ENCODE measurements around the gene CPNE8. TPM values are rescaled to one million over a fixed set of nuclear protein-coding genes. Genes with fewer than 3 reads are reported as not detected.

The CPNE8 gene
- total and polyA plus RNA-seq, 4 donors: 5.8 to 40.2 (median 20.3) TPM

DNA sequence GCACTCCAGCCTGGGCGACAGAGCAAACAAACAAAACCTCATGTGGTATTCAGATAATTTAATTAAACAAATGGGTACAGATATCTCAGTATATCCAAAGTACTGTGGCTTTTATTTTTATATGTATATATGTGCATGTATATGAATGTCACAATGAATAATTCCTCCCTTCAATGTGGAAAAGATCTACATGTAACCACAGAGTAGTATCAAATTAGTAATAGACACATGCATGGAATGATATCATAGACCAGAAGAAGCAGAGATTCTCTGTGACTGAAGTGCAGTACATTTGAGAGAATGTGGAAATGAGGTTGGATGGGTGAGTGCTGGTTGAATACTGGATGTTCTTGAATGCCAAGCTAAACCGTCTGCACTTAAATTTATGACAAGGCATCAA lies 222.9 kb downstream of the CPNE8 start:
- Histone ChIP-seq H3K36me3 (ENCODE audit: control insufficient read depth in 1 of 2, insufficient read depth in 2 of 2, low read length in 1 of 2) (no peaks in the 10 kb centered on the region), H3K4me3 (ENCODE audit: low read length in 2 of 2) (no peak overlapping the region), H3K27ac (ENCODE audit: low read depth in 1 of 2, low read length in 2 of 2) (no peak overlapping the region), H3K27me3 (ENCODE audit: control insufficient read depth in 1 of 2, insufficient read depth in 2 of 2, low read length in 1 of 2) (no peaks in the 10 kb centered on the region), H3K9me3 (ENCODE audit: control insufficient read depth, low read length) (peaks cover 1% of the 10 kb centered on the region), H3K4me1 (ENCODE audit: control insufficient read depth in 1 of 2, insufficient read depth in 2 of 2, low read length in 2 of 2) (no peaks in the 10 kb centered on the region)
- 74 to 75% methylated on average over 2 of the region's 2 CpGs for WGBS, 2 donors
- intact Hi-C loops (cut with DNase I): no loop called here
- ATAC-seq (ENCODE audit: low FRiP score): no peak
- DNase-seq: no peak

DNA sequence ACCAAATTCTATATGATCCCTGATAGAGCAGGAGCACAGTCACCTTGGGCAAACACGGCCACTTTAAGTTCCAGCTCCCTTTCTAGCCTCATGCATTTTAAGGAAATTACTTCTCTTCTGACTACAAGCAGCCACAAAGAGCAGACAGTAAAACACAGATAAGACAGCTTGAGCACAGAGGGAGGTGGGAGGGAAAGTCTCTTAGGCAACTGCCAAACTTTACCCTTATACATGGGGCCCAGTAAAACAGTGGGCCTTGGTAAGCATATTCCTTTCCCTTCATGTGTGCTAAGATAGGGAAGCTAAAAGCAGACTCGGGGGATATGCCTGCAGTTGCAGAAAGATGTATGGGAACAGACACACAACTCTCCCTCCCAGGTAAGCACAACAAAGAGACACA lies 235.9 kb downstream of the CPNE8 start:
- whole genome bisulfite sequencing, 2 donors: 50 to 54% methylated on average over 2 of the region's 2 CpGs
- intact Hi-C loops (cut with DNase I): no loop called here
- no peak overlapping the region for H3K4me3 ChIP-seq (ENCODE audit: low read length in 2 of 2)

GRCh38 chr12:38669081-38669480 lies 236.3 kb downstream of the CPNE8 start:
- Histone ChIP-seq H3K9me3 (ENCODE audit: control insufficient read depth, low read length) (no peaks in the 10 kb centered on the region), H3K36me3 (ENCODE audit: control insufficient read depth in 1 of 2, insufficient read depth in 2 of 2, low read length in 1 of 2) (peaks cover 0 to 3% of the 10 kb centered on the region in 2 donors), H3K4me3 (ENCODE audit: low read length in 2 of 2) (no peak overlapping the region), H3K4me1 (ENCODE audit: control insufficient read depth in 1 of 2, insufficient read depth in 2 of 2, low read length in 2 of 2) (no peaks in the 10 kb centered on the region), H3K27me3 (ENCODE audit: control insufficient read depth in 1 of 2, insufficient read depth in 2 of 2, low read length in 1 of 2) (no peaks in the 10 kb centered on the region), H3K27ac (ENCODE audit: low read depth in 1 of 2, low read length in 2 of 2) (no peak overlapping the region)
- whole genome bisulfite sequencing, 2 donors: 97 to 100% methylated on average over 1 of the region's 1 CpG
- no peak for ATAC-seq (ENCODE audit: low FRiP score)
- DNase-seq: no peak
- intact Hi-C loops (cut with DNase I): no loop called here

More for the DNA sequence above, 235.9 kb downstream of the CPNE8 start:
- no peak for DNase-seq
- H3K27me3 ChIP-seq (ENCODE audit: control insufficient read depth in 1 of 2, insufficient read depth in 2 of 2, low read length in 1 of 2): no peaks in the 10 kb centered on the region
- ATAC-seq (ENCODE audit: low FRiP score): no peak
- H3K4me1 ChIP-seq (ENCODE audit: control insufficient read depth in 1 of 2, insufficient read depth in 2 of 2, low read length in 2 of 2): no peaks in the 10 kb centered on the region
- no peaks in the 10 kb centered on the region for H3K9me3 ChIP-seq (ENCODE audit: control insufficient read depth, low read length)
- H3K27ac ChIP-seq (ENCODE audit: low read depth in 1 of 2, low read length in 2 of 2): no peak overlapping the region
- H3K36me3 ChIP-seq (ENCODE audit: control insufficient read depth in 1 of 2, insufficient read depth in 2 of 2, low read length in 1 of 2): peaks cover 0 to 5% of the 10 kb centered on the region in 2 donors

DNA sequence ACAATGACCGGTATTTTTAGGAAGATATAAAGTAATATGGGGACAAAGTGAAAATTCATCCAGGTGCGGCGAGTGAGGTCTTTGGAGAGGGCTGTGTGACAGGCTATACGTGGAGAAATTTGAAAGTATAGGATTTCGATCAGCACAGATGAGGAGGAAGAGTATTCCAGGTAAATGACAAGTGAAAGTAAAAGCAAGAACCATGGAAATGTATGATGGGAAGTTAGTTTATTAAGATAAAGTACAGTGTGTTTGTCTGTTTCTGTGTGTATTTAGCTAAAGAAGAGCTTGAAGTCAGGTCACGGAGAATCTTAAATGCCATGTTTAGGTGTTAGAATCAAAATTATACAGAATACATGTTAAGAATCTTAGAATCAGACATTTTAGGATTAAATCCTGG lies 239.0 kb downstream of the CPNE8 start:
- no peaks in the 10 kb centered on the region for H3K9me3 ChIP-seq (ENCODE audit: control insufficient read depth, low read length)
- H3K4me3 ChIP-seq (ENCODE audit: low read length in 2 of 2): no peak overlapping the region
- H3K4me1 ChIP-seq (ENCODE audit: control insufficient read depth in 1 of 2, insufficient read depth in 2 of 2, low read length in 2 of 2): no peaks in the 10 kb centered on the region
- DNase-seq (no peak), ATAC-seq (ENCODE audit: low FRiP score) (no peak)
- H3K27me3 ChIP-seq (ENCODE audit: control insufficient read depth in 1 of 2, insufficient read depth in 2 of 2, low read length in 1 of 2): no peaks in the 10 kb centered on the region
- 90 to 93% methylated on average over 6 of the region's 6 CpGs for WGBS, 2 donors
- intact Hi-C loops (cut with DNase I): no loop called here
- H3K36me3 ChIP-seq (ENCODE audit: control insufficient read depth in 1 of 2, insufficient read depth in 2 of 2, low read length in 1 of 2): no peaks in the 10 kb centered on the region
- no peak overlapping the region for H3K27ac ChIP-seq (ENCODE audit: low read depth in 1 of 2, low read length in 2 of 2)

DNA sequence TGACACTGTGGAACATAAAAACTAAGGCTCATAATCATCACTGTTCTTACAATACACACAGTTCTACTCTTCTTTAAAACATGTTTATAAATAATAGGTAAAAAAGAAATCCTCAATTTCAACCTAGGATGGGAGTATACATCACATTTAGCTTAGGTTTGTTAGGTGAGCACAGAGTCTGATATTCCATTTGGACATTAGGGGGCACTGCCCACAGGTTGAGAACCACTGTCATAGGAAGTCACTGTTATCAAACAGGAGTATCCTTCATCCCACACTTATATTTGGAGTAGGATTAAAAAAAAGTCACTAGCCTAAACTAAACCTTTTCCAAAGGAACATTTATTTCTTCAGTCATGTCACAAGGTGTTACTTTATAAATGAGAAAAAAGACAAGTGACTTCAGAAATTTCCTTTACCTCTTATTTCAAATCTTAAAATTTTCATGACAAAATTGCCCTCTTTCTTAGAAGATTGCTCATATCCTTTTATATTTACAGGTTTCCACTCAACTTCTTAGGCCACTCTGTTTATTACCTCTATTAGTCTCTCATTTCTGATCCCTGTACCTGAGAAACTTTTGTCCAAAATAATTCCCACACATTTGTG lies 240.6 kb downstream of the CPNE8 start:
- DNase-seq (no peak), ATAC-seq (ENCODE audit: low FRiP score) (no peak)
- no peaks in the 10 kb centered on the region for H3K9me3 ChIP-seq (ENCODE audit: control insufficient read depth, low read length)
- intact Hi-C loops (cut with DNase I): no loop called here
- H3K4me3 ChIP-seq (ENCODE audit: low read length in 2 of 2): no peak overlapping the region
- no peaks in the 10 kb centered on the region for H3K36me3 ChIP-seq (ENCODE audit: control insufficient read depth in 1 of 2, insufficient read depth in 2 of 2, low read length in 1 of 2)
- H3K27ac ChIP-seq (ENCODE audit: low read depth in 1 of 2, low read length in 2 of 2): no peak overlapping the region
- no peaks in the 10 kb centered on the region for H3K27me3 ChIP-seq (ENCODE audit: control insufficient read depth in 1 of 2, insufficient read depth in 2 of 2, low read length in 1 of 2)
- H3K4me1 ChIP-seq (ENCODE audit: control insufficient read depth in 1 of 2, insufficient read depth in 2 of 2, low read length in 2 of 2): no peaks in the 10 kb centered on the region

- H3K4me3 ChIP-seq (ENCODE audit: low read length in 2 of 2): no peak overlapping the region
- intact Hi-C loops (cut with DNase I): no loop called here
- ATAC-seq (ENCODE audit: low FRiP score): no peak
- DNase-seq: no peak
- H3K27me3 ChIP-seq (ENCODE audit: control insufficient read depth in 1 of 2, insufficient read depth in 2 of 2, low read length in 1 of 2): no peaks in the 10 kb centered on the region
- no peaks in the 10 kb centered on the region for H3K9me3 ChIP-seq (ENCODE audit: control insufficient read depth, low read length)
- H3K36me3 ChIP-seq (ENCODE audit: control insufficient read depth in 1 of 2, insufficient read depth in 2 of 2, low read length in 1 of 2): no peaks in the 10 kb centered on the region
- no peaks in the 10 kb centered on the region for H3K4me1 ChIP-seq (ENCODE audit: control insufficient read depth in 1 of 2, insufficient read depth in 2 of 2, low read length in 2 of 2)
- no peak overlapping the region for H3K27ac ChIP-seq (ENCODE audit: low read depth in 1 of 2, low read length in 2 of 2)
These were observed 242.6 kb downstream of the CPNE8 start for GRCh38 chr12:38662829-38663228.

- no peak overlapping the region for H3K27ac ChIP-seq (ENCODE audit: low read depth in 1 of 2, low read length in 2 of 2)
- H3K4me1 ChIP-seq (ENCODE audit: control insufficient read depth in 1 of 2, insufficient read depth in 2 of 2, low read length in 2 of 2): no peaks in the 10 kb centered on the region
- no peak overlapping the region for H3K4me3 ChIP-seq (ENCODE audit: low read length in 2 of 2)
- intact Hi-C loops (cut with DNase I): no loop called here
- H3K36me3 ChIP-seq (ENCODE audit: control insufficient read depth in 1 of 2, insufficient read depth in 2 of 2, low read length in 1 of 2): no peaks in the 10 kb centered on the region
- 95 to 98% methylated on average over 2 of the region's 2 CpGs for WGBS, 2 donors
- H3K27me3 ChIP-seq (ENCODE audit: control insufficient read depth in 1 of 2, insufficient read depth in 2 of 2, low read length in 1 of 2): no peaks in the 10 kb centered on the region
- ATAC-seq (ENCODE audit: low FRiP score): no peak
- no peaks in the 10 kb centered on the region for H3K9me3 ChIP-seq (ENCODE audit: control insufficient read depth, low read length)
- no peak for DNase-seq
These were observed 251.7 kb downstream of the CPNE8 start for GRCh38 chr12:38653650-38654049.

DNA sequence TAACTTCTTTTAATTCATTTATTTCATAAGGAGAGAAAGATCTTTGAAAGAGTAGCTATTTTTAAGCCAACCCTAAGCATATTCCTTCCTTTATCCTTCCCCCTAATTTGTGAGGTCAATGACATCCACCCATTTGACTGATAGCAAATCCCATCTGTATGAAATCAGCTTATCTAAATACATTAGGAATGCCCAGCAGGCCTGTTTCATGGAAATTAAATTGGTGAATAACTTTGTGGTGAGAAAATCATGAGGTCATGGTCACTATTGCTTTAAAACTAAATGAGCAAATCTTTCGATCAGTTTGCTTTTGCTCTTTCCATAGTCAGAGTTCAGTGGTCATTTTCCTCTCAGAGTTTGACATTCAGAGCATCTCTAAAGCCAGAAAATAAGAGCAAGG lies 256.6 kb downstream of the CPNE8 start:
- Histone ChIP-seq H3K9me3 (ENCODE audit: control insufficient read depth, low read length) (no peaks in the 10 kb centered on the region), H3K4me1 (ENCODE audit: control insufficient read depth in 1 of 2, insufficient read depth in 2 of 2, low read length in 2 of 2) (no peaks in the 10 kb centered on the region), H3K27ac (ENCODE audit: low read depth in 1 of 2, low read length in 2 of 2) (no peak overlapping the region), H3K27me3 (ENCODE audit: control insufficient read depth in 1 of 2, insufficient read depth in 2 of 2, low read length in 1 of 2) (no peaks in the 10 kb centered on the region), H3K36me3 (ENCODE audit: control insufficient read depth in 1 of 2, insufficient read depth in 2 of 2, low read length in 1 of 2) (peaks cover 0 to 3% of the 10 kb centered on the region in 2 donors), H3K4me3 (ENCODE audit: low read length in 2 of 2) (no peak overlapping the region)
- no peak for DNase-seq
- ATAC-seq (ENCODE audit: low FRiP score): no peak
- intact Hi-C loops (cut with DNase I): no loop called here
- WGBS, 2 donors: 69 to 78% methylated on average over 1 of the region's 1 CpG

GRCh38 chr12:38646146-38646545 lies 259.2 kb downstream of the CPNE8 start:
- Histone ChIP-seq H3K27ac (ENCODE audit: low read depth in 1 of 2, low read length in 2 of 2) (no peak overlapping the region), H3K4me1 (ENCODE audit: control insufficient read depth in 1 of 2, insufficient read depth in 2 of 2, low read length in 2 of 2) (no peaks in the 10 kb centered on the region), H3K9me3 (ENCODE audit: control insufficient read depth, low read length) (no peaks in the 10 kb centered on the region), H3K36me3 (ENCODE audit: control insufficient read depth in 1 of 2, insufficient read depth in 2 of 2, low read length in 1 of 2) (peaks cover 0 to 3% of the 10 kb centered on the region in 2 donors), H3K27me3 (ENCODE audit: control insufficient read depth in 1 of 2, insufficient read depth in 2 of 2, low read length in 1 of 2) (no peaks in the 10 kb centered on the region), H3K4me3 (ENCODE audit: low read length in 2 of 2) (no peak overlapping the region)
- WGBS, 2 donors: 9 to 19% methylated on average over 4 of the region's 4 CpGs
- DNase-seq (no peak), ATAC-seq (ENCODE audit: low FRiP score) (no peak)
- intact Hi-C loops (cut with DNase I): no loop called here
